Natural killer cell (primary cell): ENCODE data around the gene AZU1. TPM values are rescaled to one million over a fixed set of nuclear protein-coding genes. Genes with fewer than 3 reads are reported as not detected.
"Not testable (repeated sequence)": the region's sequence is repeated elsewhere in the genome, so short reads cannot be mapped to it uniquely, and the experiment has no call there.

ENCODE experiments used
- ATAC-seq, 3 donors: fragments of 150-1000 bp in 2 of 3; fragments of 200-7000 bp in 1 of 3; cut with Tn5 transposase; 1 replicate in 1 of 3; 2 replicates in 2 of 3; pipeline ENCODE4 v1.10.0; 2021; ENCODE audit warnings: mild to moderate bottlenecking in 2 of 3, moderate library complexity in 2 of 3
- DNase-seq, 2 donors: peaks; one replicate each; pipeline versions ENCODE4 v3.0.0 to v3.0.0-alpha.2; 2013 to 2021; ENCODE audit warnings: mixed read lengths in 1 of 2
- H3K27ac ChIP-seq: one replicate; pipeline ENCODE4 v1.5.1; 2013; ENCODE audit warnings: mild to moderate bottlenecking, low read length
- H3K27me3 ChIP-seq: one replicate; pipeline ENCODE4 v1.6.1; 2013; ENCODE audit warnings: low read length; ENCODE audit not compliant: control insufficient read depth, insufficient read depth
- H3K36me3 ChIP-seq: one replicate; pipeline ENCODE4 v1.6.1; 2013; ENCODE audit warnings: low read length; ENCODE audit not compliant: control insufficient read depth, insufficient read depth
- H3K4me1 ChIP-seq: one replicate; pipeline ENCODE4 v1.6.1; 2013; ENCODE audit warnings: low read length; ENCODE audit not compliant: control insufficient read depth, insufficient read depth
- H3K4me3 ChIP-seq: one replicate; pipeline ENCODE4 v1.5.1; 2013; ENCODE audit warnings: low read length
- H3K9me3 ChIP-seq: one replicate; pipeline ENCODE4 v1.6.1; 2013; ENCODE audit warnings: low read length; ENCODE audit not compliant: control insufficient read depth, insufficient read depth
- H3K27ac Mint-ChIP-seq, 2 donors: one replicate each; pipeline ENCODE4 v1.8.0; 2022; ENCODE audit warnings: mild to moderate bottlenecking in 2 of 2, mixed read lengths in 2 of 2, moderate library complexity in 1 of 2
- H3K27me3 Mint-ChIP-seq, 2 donors: one replicate each; pipeline ENCODE4 v1.8.0; 2022; ENCODE audit warnings: low read depth in 2 of 2, mixed read lengths in 2 of 2
- H3K36me3 Mint-ChIP-seq: one replicate; pipeline ENCODE4 v1.8.0; 2022; ENCODE audit warnings: mixed read lengths
- H3K4me1 Mint-ChIP-seq, 2 donors: one replicate each; pipeline ENCODE4 v1.8.0; 2022; ENCODE audit warnings: mixed read lengths in 2 of 2
- H3K4me3 Mint-ChIP-seq: one replicate; pipeline ENCODE4 v1.8.0; 2022; ENCODE audit warnings: mild to moderate bottlenecking, moderate library complexity, mixed read lengths
- H3K9me3 Mint-ChIP-seq, 2 donors: one replicate each; pipeline ENCODE4 v1.8.0; 2022; ENCODE audit warnings: mixed read lengths in 2 of 2
- CTCF ChIP-seq: fragments of 200-600 bp; IDR thresholded peaks from one replicate; pipeline ENCODE4 v1.8.0; 2022; ENCODE audit warnings: antibody characterized with exemption
- WGBS: methylation state at CpG from one replicate; pipeline ENCODE4 v1.1.7; 2013; ENCODE audit warnings: missing lambda C conversion rate; ENCODE audit not compliant: insufficient coverage; 5-methylcytosine and 5-hydroxymethylcytosine counted together
- intact Hi-C: fragments of 100-400 bp; cut with micrococcal nuclease; formaldehyde crosslinking; loops from one replicate; pipeline ENCODE4 v1.14.2; 2022
- total RNA-seq, 4 donors: library from RNA; stranded (reverse); fragments of 120-200 nt in 1 of 4; gene quantifications; one replicate each; pipeline versions ENCODE4 v1.2.3 to v1.2.4, GENCODE V29; 2013 to 2022

The AZU1 gene
- total RNA-seq, 3 donors from 2014 or later (not counting 1 experiment from before 2014, with no cell fraction given) = 0.87 to 2.5 (median 1.8) TPM

- DNase-seq (no peak), ATAC-seq (no peak)
- no peak for TF ChIP-seq CTCF
- Histone ChIP-seq H3K4me3 (no peak overlapping the region), H3K36me3 (peaks cover 17% of the 10 kb centered on the region), H3K4me1 (peaks cover 15% of the 10 kb centered on the region), H3K27me3 (no peaks in the 10 kb centered on the region), H3K9me3 (no peaks in the 10 kb centered on the region), H3K27ac (no peak overlapping the region)
- 91% methylated on average over 29 of the region's 29 CpGs for WGBS
- Mint-ChIP-seq H3K36me3 (no peaks in the 10 kb centered on the region), H3K27ac (no peak overlapping the region), H3K4me1 (peaks cover 0 to 9% of the 10 kb centered on the region in 2 donors), H3K9me3 (no peaks in the 10 kb centered on the region), H3K4me3 (no peak overlapping the region), H3K27me3 (no peaks in the 10 kb centered on the region)
- intact Hi-C loops = no loop called here
Observed at GRCh38 chr19:876780-877314, 49.2 kb downstream of the AZU1 start.

- H3K4me1 Mint-ChIP-seq, H3K36me3 Mint-ChIP-seq, H3K4me3 Mint-ChIP-seq, H3K27ac Mint-ChIP-seq, H3K27ac ChIP-seq, ATAC-seq, H3K9me3 ChIP-seq, intact Hi-C loops, H3K9me3 Mint-ChIP-seq, H3K4me1 ChIP-seq, DNase-seq, H3K27me3 ChIP-seq, H3K27me3 Mint-ChIP-seq, H3K4me3 ChIP-seq: not testable (repeated sequence)
- 91% methylated on average over 20 of the region's 23 CpGs for WGBS
- peaks cover 27% of the 10 kb centered on the region for H3K36me3 ChIP-seq
Observed at GRCh38 chr19:877992-878660, 50.5 kb downstream of the AZU1 start.

- H3K4me3 Mint-ChIP-seq, H3K27ac ChIP-seq, H3K4me1 Mint-ChIP-seq, H3K9me3 Mint-ChIP-seq, H3K4me1 ChIP-seq, H3K9me3 ChIP-seq, ATAC-seq, H3K27ac Mint-ChIP-seq, DNase-seq, H3K27me3 Mint-ChIP-seq, H3K4me3 ChIP-seq, intact Hi-C loops, H3K36me3 Mint-ChIP-seq, H3K27me3 ChIP-seq: not testable (repeated sequence)
- 90% methylated on average over 20 of the region's 24 CpGs for WGBS
- peaks cover 32% of the 10 kb centered on the region for H3K36me3 ChIP-seq
Observed at GRCh38 chr19:878751-879561, 51.3 kb downstream of the AZU1 start.

GRCh38 chr19:879711-880438 is 52.2 kb downstream of the AZU1 start:
- H3K27me3 Mint-ChIP-seq = no peaks in the 10 kb centered on the region
- no peaks in the 10 kb centered on the region for H3K36me3 Mint-ChIP-seq

More at GRCh38 chr19:879711-880438, 52.2 kb downstream of the AZU1 start:
- Histone ChIP-seq H3K36me3 (peaks cover 41% of the 10 kb centered on the region), H3K4me1 (no peaks in the 10 kb centered on the region), H3K27me3 (no peaks in the 10 kb centered on the region), H3K27ac (no peak overlapping the region), H3K9me3 (no peaks in the 10 kb centered on the region), H3K4me3 (no peak overlapping the region)
- no peak for TF ChIP-seq CTCF
- no peak for DNase-seq
- WGBS = 94% methylated on average over 37 of the region's 37 CpGs
- no peak for ATAC-seq
- Mint-ChIP-seq H3K9me3 (no peaks in the 10 kb centered on the region), H3K27ac (no peak overlapping the region), H3K4me1 (no peaks in the 10 kb centered on the region), H3K4me3 (no peak overlapping the region)
- intact Hi-C loops = no loop called here

Other genes with a start within 250 kb of the AZU1 start
- 1 to 10 TPM in 2 of 3 donors, under 1 TPM in 1; 0.96 to 1.6 (median 1.1) TPM for gene HCN2, start 238.0 kb upstream of the AZU1 start, total RNA-seq
- gene POLRMT, start 194.3 kb upstream of the AZU1 start, total RNA-seq = 10 to 100 TPM; 57.2 to 58.5 (median 57.6) TPM
- gene FGF22, start 188.0 kb upstream of the AZU1 start, total RNA-seq = under 1 TPM; 0.31 to 0.58 (median 0.41) TPM
- gene RNF126, start 164.6 kb upstream of the AZU1 start, total RNA-seq = 100 to 1,000 TPM; 119 to 149 (median 146) TPM
- 1 to 10 TPM; 1.5 to 1.9 (median 1.5) TPM for gene FSTL3, start 151.4 kb upstream of the AZU1 start, total RNA-seq
- gene PRSS57, start 132.4 kb upstream of the AZU1 start, total RNA-seq = 10 to 100 TPM in 1 of 3 donors, 1 to 10 TPM in 2; 1.5 to 11.7 (median 4.5) TPM
- 1 to 10 TPM in 1 of 3 donors, under 1 TPM in 1, not detected in 1; 0.59 to 1.0 TPM for gene PALM, start 118.9 kb upstream of the AZU1 start, total RNA-seq
- not detected for gene MISP, start 76.7 kb upstream of the AZU1 start, total RNA-seq
- 100 to 1,000 TPM; 302 to 350 (median 345) TPM for gene PTBP1, start 30.4 kb upstream of the AZU1 start, total RNA-seq
- gene PLPPR3, start 5.9 kb upstream of the AZU1 start, total RNA-seq = not detected
- gene PRTN3, start 13.2 kb downstream of the AZU1 start, total RNA-seq = under 1 TPM in 2 of 3 donors, not detected in 1; 0.36 to 0.73 TPM
- 1 to 10 TPM in 2 of 3 donors, not detected in 1; 1.7 to 1.8 TPM for gene ELANE, start 24.5 kb downstream of the AZU1 start, total RNA-seq
- gene CFD, start 31.8 kb downstream of the AZU1 start, total RNA-seq = 10 to 100 TPM in 2 of 3 donors, 1 to 10 TPM in 1; 2.9 to 47.5 (median 10.4) TPM
- 10 to 100 TPM; 44.2 to 50.1 (median 44.7) TPM for gene MED16, start 65.3 kb downstream of the AZU1 start, total RNA-seq
- not detected for gene RNU6-9, start 65.6 kb downstream of the AZU1 start, total RNA-seq
- 100 to 1,000 TPM in 1 of 3 donors, 10 to 100 TPM in 2; 88.7 to 106 (median 97.8) TPM for gene R3HDM4, start 85.4 kb downstream of the AZU1 start, total RNA-seq
- gene KISS1R, start 89.5 kb downstream of the AZU1 start, total RNA-seq = under 1 TPM in 1 of 3 donors, not detected in 2; 0.31 TPM
- 10 to 100 TPM; 15.9 to 24.6 (median 24.2) TPM for gene ARID3A, start 98.2 kb downstream of the AZU1 start, total RNA-seq
- gene WDR18, start 156.5 kb downstream of the AZU1 start, total RNA-seq = 10 to 100 TPM; 17.5 to 25.4 (median 22.7) TPM
- gene GRIN3B, start 172.6 kb downstream of the AZU1 start, total RNA-seq = under 1 TPM in 2 of 3 donors, not detected in 1; 0.09 to 0.15 TPM
- 100 to 1,000 TPM; 310 to 354 (median 317) TPM for gene TMEM259, start 193.3 kb downstream of the AZU1 start, total RNA-seq
- not detected for gene RNU6-2, start 193.7 kb downstream of the AZU1 start, total RNA-seq
- 100 to 1,000 TPM; 163 to 276 (median 179) TPM for gene CNN2, start 198.8 kb downstream of the AZU1 start, total RNA-seq
- 100 to 1,000 TPM in 2 of 3 donors, 10 to 100 TPM in 1; 73.3 to 149 (median 121) TPM for gene ABCA7, start 212.3 kb downstream of the AZU1 start, total RNA-seq
- gene ARHGAP45, start 239.3 kb downstream of the AZU1 start, total RNA-seq = 100 to 1,000 TPM; 535 to 601 (median 560) TPM